Measurements from ENCODE around the gene GLB1L.

The GLB1L gene

DNA sequence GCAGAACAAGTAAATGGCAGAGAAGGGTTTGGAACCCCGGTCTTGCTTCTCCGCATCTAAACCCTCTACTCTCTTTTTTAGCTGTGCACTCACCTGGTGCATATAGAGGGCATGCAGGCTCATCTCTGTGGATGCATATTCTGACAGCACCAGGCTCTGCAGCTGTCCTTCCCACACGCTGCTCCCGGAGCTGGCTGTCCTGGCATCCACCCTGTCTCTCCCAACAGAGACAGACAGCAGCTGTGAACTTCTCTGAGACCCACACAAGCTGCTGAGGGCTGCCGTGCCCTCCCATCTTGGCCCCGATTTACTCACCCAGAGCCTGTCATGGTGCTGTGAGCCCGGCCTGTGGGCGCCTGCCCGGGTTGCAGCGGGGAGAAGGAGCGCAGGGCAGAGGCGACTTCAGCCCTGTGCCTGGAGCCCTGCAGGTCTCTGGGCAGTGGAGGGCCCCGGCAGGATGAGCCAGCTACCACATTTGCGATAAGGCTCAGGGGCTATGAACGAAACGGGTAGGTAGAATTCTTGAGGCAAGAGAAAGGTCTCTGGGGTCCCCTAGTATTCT, 23.2 kb downstream of the GLB1L start:
- H4K8ac ChIP-seq (ENCODE audit: low read depth, low read length) = no peak overlapping the region
- H3K4me2 ChIP-seq (ENCODE audit: low read length) = no peak overlapping the region
- no peak overlapping the region for H3K56ac ChIP-seq (ENCODE audit: low read length)
- H3K79me2 ChIP-seq (ENCODE audit: control insufficient read depth, insufficient read depth, low read length) = no peaks in the 10 kb centered on the region
- H3K18ac ChIP-seq (ENCODE audit: low read length) = no peak overlapping the region
- no peak overlapping the region for H3K4me3 ChIP-seq (ENCODE audit: low read length)
- H3K23ac ChIP-seq (ENCODE audit: low read length) = no peak overlapping the region
- no peaks in the 10 kb centered on the region for H3K79me1 ChIP-seq (ENCODE audit: low read length)
- H2BK15ac ChIP-seq (replicated peaks; ENCODE audit: low read depth) = no peak overlapping the region
- peaks cover 1% of the 10 kb centered on the region for H3K36me3 ChIP-seq (ENCODE audit: control insufficient read depth, insufficient read depth, low read length)
- H2BK120ac ChIP-seq (ENCODE audit: low read depth, low read length) = no peak overlapping the region
- H2AK5ac ChIP-seq (ENCODE audit: low read length) = no peak overlapping the region
- H3K4ac ChIP-seq (ENCODE audit: low read depth, low read length) = no peak overlapping the region
- no peaks in the 10 kb centered on the region for H3K4me1 ChIP-seq (ENCODE audit: control insufficient read depth, low read depth, low read length)
- no CpG with 5 or more reads among the region's 16 CpGs for WGBS (ENCODE audit: extremely low coverage, insufficient coverage, low lambda C conversion rate)
- no peak overlapping the region for H3K9ac ChIP-seq (ENCODE audit: low read length)
- H4K5ac ChIP-seq (ENCODE audit: low read length) = no peak overlapping the region
- no peak overlapping the region for H2BK5ac ChIP-seq (ENCODE audit: low read length)
- H3K27me3 ChIP-seq (ENCODE audit: insufficient read depth, low read length, poor library complexity) = no peaks in the 10 kb centered on the region
- no peak overlapping the region for H3K27ac ChIP-seq (ENCODE audit: low read depth, low read length)
- no peak for DNase-seq

DNA sequence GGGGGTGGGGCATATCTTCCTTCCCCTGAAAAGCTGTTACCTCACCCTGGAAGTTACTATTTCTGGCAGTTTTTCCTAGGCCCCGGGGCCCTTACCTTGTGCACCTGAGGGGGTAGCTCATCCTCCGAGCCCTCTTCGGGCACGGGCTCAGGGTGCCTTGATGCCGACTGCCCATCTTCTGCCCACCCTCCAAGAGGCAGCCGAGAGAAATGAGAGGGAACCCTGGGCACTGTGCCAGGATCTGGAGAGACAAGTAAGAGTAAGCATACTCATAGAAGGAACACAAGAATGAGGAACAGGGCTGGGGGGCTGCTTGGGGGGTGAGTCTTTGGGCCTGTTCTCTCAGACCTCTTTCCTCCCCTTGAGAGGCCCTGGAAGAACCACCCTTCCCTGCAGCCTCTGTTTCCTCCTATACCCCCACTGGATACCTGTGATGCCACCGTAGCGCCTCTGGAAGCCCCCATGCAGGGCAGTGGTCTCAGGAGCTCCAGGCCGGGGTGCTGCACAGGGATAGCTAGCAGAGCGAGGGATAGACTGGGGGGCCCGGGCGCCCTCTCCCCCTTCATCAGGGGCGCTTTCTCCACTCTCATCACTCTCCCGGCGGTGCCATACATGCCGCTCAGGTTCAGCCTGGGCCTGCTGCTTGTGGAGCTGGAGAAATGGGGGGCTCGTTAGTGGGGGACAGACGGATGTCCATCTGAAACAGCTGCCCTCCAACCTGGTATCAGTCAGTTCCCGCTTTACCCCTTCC, 24.4 kb downstream of the GLB1L start:
- no peak overlapping the region for H4K8ac ChIP-seq (ENCODE audit: low read depth, low read length)
- H3K27me3 ChIP-seq (ENCODE audit: insufficient read depth, low read length, poor library complexity) = no peaks in the 10 kb centered on the region
- H3K79me2 ChIP-seq (ENCODE audit: control insufficient read depth, insufficient read depth, low read length) = no peaks in the 10 kb centered on the region
- peaks cover 6% of the 10 kb centered on the region for H3K79me1 ChIP-seq (ENCODE audit: low read length)
- no peak for DNase-seq
- H3K36me3 ChIP-seq (ENCODE audit: control insufficient read depth, insufficient read depth, low read length) = peaks cover 1% of the 10 kb centered on the region
- H2BK5ac ChIP-seq (ENCODE audit: low read length) = no peak overlapping the region
- WGBS (ENCODE audit: extremely low coverage, insufficient coverage, low lambda C conversion rate) = no CpG with 5 or more reads among the region's 19 CpGs
- no peak overlapping the region for H2BK15ac ChIP-seq (replicated peaks; ENCODE audit: low read depth)
- H4K5ac ChIP-seq (ENCODE audit: low read length) = no peak overlapping the region
- H3K4ac ChIP-seq (ENCODE audit: low read depth, low read length) = no peak overlapping the region
- no peak overlapping the region for H3K9ac ChIP-seq (ENCODE audit: low read length)
- H3K27ac ChIP-seq (ENCODE audit: low read depth, low read length) = no peak overlapping the region
- no peak overlapping the region for H2AK5ac ChIP-seq (ENCODE audit: low read length)
- H3K4me1 ChIP-seq (ENCODE audit: control insufficient read depth, low read depth, low read length) = peaks cover 2% of the 10 kb centered on the region
- no peak overlapping the region for H2BK120ac ChIP-seq (ENCODE audit: low read depth, low read length)
- H3K4me2 ChIP-seq (ENCODE audit: low read length) = no peak overlapping the region
- no peak overlapping the region for H3K18ac ChIP-seq (ENCODE audit: low read length)
- no peak overlapping the region for H3K56ac ChIP-seq (ENCODE audit: low read length)
- H3K4me3 ChIP-seq (ENCODE audit: low read length) = no peak overlapping the region
- H3K23ac ChIP-seq (ENCODE audit: low read length) = no peak overlapping the region

DNA sequence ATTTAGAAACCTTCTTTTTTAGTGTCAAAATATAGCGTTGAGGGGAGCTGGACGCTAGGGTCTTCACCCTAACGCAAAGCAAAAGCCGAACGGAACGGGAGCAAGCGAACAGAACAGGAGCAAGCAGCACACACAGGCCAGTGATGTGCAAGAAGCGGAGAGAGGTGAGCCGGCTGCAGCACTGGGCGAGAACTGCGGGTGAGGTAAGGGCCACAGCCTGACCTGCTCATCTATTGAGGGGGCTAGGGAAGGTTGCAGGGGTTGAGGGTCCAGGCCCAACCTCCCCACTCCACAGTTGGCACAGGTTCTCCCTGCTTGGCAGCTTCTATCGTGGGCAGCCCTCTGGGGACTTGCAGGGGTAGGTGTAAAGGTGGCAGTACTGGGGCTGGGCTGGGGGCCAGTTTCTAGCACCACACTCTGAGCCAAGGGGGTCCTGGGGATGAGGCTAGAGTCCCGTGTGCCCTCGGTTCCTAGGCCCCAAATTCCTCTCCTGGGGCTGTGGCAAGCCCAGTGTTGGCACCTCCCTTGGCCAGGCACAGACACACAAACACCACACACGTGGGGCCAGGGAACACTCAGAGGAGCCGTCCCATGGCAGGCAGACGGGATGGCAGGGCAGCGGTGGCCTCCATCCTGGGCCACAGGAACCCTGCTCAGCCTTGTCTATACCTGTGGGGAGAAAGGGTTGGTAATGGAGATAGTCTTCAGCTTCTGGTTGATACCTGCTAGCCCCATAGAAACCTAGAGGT, 25.3 kb downstream of the GLB1L start:
- Histone ChIP-seq H3K27me3 (ENCODE audit: insufficient read depth, low read length, poor library complexity) (no peaks in the 10 kb centered on the region), H3K56ac (ENCODE audit: low read length) (peak overlapping the region; percentile 39), H4K5ac (ENCODE audit: low read length) (no peak overlapping the region), H2BK5ac (ENCODE audit: low read length) (no peak overlapping the region), H3K4me3 (ENCODE audit: low read length) (no peak overlapping the region), H3K4me1 (ENCODE audit: control insufficient read depth, low read depth, low read length) (peaks cover 2% of the 10 kb centered on the region), H3K18ac (ENCODE audit: low read length) (no peak overlapping the region), H2BK120ac (ENCODE audit: low read depth, low read length) (no peak overlapping the region), H3K4me2 (ENCODE audit: low read length) (no peak overlapping the region), H3K27ac (ENCODE audit: low read depth, low read length) (no peak overlapping the region), H3K4ac (ENCODE audit: low read depth, low read length) (no peak overlapping the region), H3K36me3 (ENCODE audit: control insufficient read depth, insufficient read depth, low read length) (peaks cover 1% of the 10 kb centered on the region), H3K23ac (ENCODE audit: low read length) (no peak overlapping the region), H3K9ac (ENCODE audit: low read length) (peak overlapping the region; percentile 22), H3K79me1 (ENCODE audit: low read length) (peaks cover 6% of the 10 kb centered on the region), H2AK5ac (ENCODE audit: low read length) (no peak overlapping the region), H4K8ac (ENCODE audit: low read depth, low read length) (no peak overlapping the region), H3K79me2 (ENCODE audit: control insufficient read depth, insufficient read depth, low read length) (no peaks in the 10 kb centered on the region), H2BK15ac (replicated peaks; ENCODE audit: low read depth) (no peak overlapping the region)
- no CpG with 5 or more reads among the region's 18 CpGs for WGBS (ENCODE audit: extremely low coverage, insufficient coverage, low lambda C conversion rate)
- DNase-seq = no peak

DNA sequence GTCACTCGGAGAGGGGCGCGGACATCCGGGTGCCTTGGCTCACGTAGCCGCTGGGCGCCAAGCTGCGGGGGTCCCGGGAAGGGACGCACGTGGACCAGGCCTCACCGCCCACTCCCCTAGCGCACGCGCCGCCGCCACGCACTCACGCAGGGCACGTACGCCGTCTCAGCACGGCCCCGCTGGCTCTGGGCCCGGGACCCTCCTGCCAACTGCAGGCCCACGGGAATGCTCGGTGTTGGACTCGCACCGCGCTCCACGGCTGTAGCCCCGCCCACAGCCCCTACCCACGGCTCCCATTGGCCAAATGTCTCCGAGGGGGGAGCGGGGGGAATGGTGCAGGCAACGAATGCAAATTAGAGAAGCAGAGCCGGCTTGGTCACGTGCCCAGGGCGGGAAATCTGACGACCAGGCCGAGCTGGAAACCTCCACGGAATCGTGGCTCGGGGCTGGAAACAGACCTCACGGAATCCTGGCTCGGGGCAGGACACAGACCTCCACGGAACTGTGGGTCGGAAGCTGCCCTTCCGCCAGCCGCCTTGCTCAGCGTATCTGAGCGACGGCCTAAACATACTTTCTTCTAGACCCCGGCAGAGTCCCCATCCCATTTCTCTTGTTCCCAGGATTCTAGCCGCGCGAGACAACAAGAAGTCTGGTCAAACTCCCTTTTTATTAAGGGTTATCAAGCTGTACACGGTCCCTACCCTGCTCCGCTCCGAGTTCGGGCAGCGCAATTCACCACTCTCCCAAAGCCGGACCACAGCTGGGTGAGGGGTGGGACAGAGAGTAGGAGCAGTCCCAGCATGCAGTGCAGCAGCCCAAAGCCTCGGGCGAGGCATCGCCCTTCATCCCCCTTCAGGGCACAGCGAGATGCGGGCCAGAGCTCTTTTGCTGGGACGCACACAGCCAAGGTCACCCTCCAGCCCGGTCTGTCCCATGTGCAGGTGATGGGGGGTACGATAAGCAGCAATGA, 26.2 kb downstream of the GLB1L start, which contains the start of gene ABCB6:
Gene ABCB6, minus strand, starts transcription at position 227 of the 970 bp plus-strand sequence. CDS start 285 bp downstream, outside the sequence.
- Histone ChIP-seq H3K27ac (ENCODE audit: low read depth, low read length) (peak within 1 kb of the TSS; percentile 96), H3K36me3 (ENCODE audit: control insufficient read depth, insufficient read depth, low read length) (peaks cover 4% of the 10 kb centered on the region), H4K5ac (ENCODE audit: low read length) (no peak within 1 kb of the TSS), H3K4me1 (ENCODE audit: control insufficient read depth, low read depth, low read length) (peaks cover 2% of the 10 kb centered on the region), H3K27me3 (ENCODE audit: insufficient read depth, low read length, poor library complexity) (no peaks in the 10 kb centered on the region), H4K8ac (ENCODE audit: low read depth, low read length) (no peak within 1 kb of the TSS), H2BK5ac (ENCODE audit: low read length) (peak within 1 kb of the TSS; percentile 54), H2AK5ac (ENCODE audit: low read length) (no peak within 1 kb of the TSS), H2BK15ac (replicated peaks; ENCODE audit: low read depth) (no peak within 1 kb of the TSS), H3K56ac (ENCODE audit: low read length) (peak within 1 kb of the TSS; percentile 99), H3K4me3 (ENCODE audit: low read length) (peak within 1 kb of the TSS; percentile 87), H3K4me2 (ENCODE audit: low read length) (peak within 1 kb of the TSS; percentile 98), H3K4ac (ENCODE audit: low read depth, low read length) (peak within 1 kb of the TSS; percentile 44), H3K23ac (ENCODE audit: low read length) (peak within 1 kb of the TSS; percentile 98), H3K9ac (ENCODE audit: low read length) (peak within 1 kb of the TSS; percentile 96), H2BK120ac (ENCODE audit: low read depth, low read length) (peak within 1 kb of the TSS; percentile 3), H3K18ac (ENCODE audit: low read length) (peak within 1 kb of the TSS; percentile 8), H3K79me2 (ENCODE audit: control insufficient read depth, insufficient read depth, low read length) (no peaks in the 10 kb centered on the region), H3K79me1 (ENCODE audit: low read length) (peaks cover 6% of the 10 kb centered on the region)
- WGBS (ENCODE audit: extremely low coverage, insufficient coverage, low lambda C conversion rate) = no CpG with 5 or more reads among the region's 71 CpGs
- peak; percentile 96 for DNase-seq

DNA sequence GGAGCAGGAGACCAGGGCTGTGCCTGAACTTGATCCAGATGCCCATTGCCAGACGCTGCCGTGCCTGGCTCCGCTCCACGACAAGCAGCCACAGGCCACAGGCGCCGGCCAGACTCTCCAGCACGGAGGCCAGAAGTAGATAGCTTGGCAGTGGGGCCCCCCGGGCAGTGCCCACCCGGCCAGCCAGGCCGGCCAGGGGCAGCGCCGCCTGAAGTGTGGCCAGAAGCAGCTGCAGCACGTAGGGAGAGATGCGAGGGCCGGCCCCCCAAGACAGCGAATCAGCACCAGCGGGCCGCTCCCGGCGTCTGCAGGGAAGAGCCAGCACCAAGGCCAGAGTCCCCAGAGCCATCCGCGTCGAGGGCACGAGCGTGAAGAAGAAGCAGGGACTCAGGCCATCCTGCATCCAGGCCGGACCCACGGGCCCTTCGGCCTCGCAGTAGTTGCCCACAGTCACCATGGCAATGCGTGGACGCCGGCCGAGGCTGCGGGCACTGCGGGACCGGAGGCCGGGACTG, 27.0 kb downstream of the GLB1L start:
- no CpG with 5 or more reads among the region's 37 CpGs for WGBS (ENCODE audit: extremely low coverage, insufficient coverage, low lambda C conversion rate)
- DNase-seq = peak; percentile 91
- H2BK15ac ChIP-seq (replicated peaks; ENCODE audit: low read depth) = no peak overlapping the region

More for the DNA sequence above, 27.0 kb downstream of the GLB1L start:
- Histone ChIP-seq H2BK5ac (ENCODE audit: low read length) (peak overlapping the region; percentile 38), H3K4me1 (ENCODE audit: control insufficient read depth, low read depth, low read length) (peaks cover 2% of the 10 kb centered on the region), H2AK5ac (ENCODE audit: low read length) (no peak overlapping the region), H3K27me3 (ENCODE audit: insufficient read depth, low read length, poor library complexity) (no peaks in the 10 kb centered on the region), H3K4ac (ENCODE audit: low read depth, low read length) (peak overlapping the region; percentile 44), H3K4me3 (ENCODE audit: low read length) (peak overlapping the region; percentile 87), H3K4me2 (ENCODE audit: low read length) (peak overlapping the region; percentile 98), H3K27ac (ENCODE audit: low read depth, low read length) (peak overlapping the region; percentile 96), H3K79me1 (ENCODE audit: low read length) (peaks cover 6% of the 10 kb centered on the region), H3K79me2 (ENCODE audit: control insufficient read depth, insufficient read depth, low read length) (no peaks in the 10 kb centered on the region), H4K8ac (ENCODE audit: low read depth, low read length) (no peak overlapping the region), H3K9ac (ENCODE audit: low read length) (peak overlapping the region; percentile 96), H4K5ac (ENCODE audit: low read length) (no peak overlapping the region), H3K36me3 (ENCODE audit: control insufficient read depth, insufficient read depth, low read length) (peaks cover 2% of the 10 kb centered on the region), H2BK120ac (ENCODE audit: low read depth, low read length) (peak overlapping the region; percentile 3), H3K23ac (ENCODE audit: low read length) (peak overlapping the region; percentile 98), H3K18ac (ENCODE audit: low read length) (peak overlapping the region; percentile 6), H3K56ac (ENCODE audit: low read length) (peak overlapping the region; percentile 99)
